ENCODE results near the gene ZNF350.
"Not testable (repeated sequence)": the region's sequence is repeated elsewhere in the genome, so short reads cannot be mapped to it uniquely, and the experiment has no call there.

Gene ZNF350

DNA sequence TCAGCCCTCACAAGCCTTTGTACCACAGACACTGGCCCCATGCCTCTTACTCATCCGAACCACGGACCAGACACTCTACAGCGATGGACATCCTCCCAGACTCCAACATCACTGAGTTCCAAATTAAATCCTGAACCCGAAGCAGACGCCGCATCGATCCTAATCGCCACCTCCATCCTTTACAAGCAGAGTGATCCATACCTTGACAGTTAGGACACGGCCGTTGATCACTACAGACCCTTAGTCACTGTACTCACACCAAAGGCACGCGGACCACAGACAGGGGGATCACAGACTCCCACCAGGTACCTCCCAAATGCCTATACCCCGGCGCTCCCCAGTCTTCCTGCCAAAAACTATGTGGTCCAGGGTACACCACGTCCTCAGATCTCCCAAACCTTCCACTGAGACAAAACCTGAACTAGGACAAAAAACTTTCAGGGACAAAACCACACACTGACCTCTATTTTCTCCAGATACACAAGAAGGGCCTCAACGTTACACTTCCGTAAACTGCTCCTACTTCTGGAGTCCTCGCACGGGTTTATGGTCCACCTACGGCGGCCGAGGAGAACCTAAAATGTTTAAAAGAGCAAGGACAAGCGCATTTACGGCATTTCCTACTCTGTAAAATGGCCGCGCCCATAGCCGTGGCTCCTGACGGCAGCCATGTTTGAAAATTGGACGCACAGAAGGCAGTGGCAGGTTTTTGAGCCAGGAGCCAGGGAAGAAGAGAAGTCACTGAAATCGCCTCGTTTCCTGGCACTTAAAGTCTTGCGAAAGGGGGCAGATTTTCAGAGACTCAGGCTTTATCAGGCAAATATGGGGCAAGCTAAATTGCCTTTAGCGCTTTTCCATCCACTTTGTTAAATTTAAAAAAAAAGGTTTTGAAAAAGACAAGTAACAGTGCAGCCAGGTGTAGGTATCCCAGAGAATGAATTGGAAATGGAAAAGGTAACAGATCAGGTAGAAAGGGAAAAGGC is at the start of gene ZNF350:
Gene ZNF350 (minus strand): TSS at position 532 of the 983 bp plus-strand sequence. CDS start 12,480 bp downstream, outside the sequence.
- DNase-seq, result peak; percentile 83

DNA sequence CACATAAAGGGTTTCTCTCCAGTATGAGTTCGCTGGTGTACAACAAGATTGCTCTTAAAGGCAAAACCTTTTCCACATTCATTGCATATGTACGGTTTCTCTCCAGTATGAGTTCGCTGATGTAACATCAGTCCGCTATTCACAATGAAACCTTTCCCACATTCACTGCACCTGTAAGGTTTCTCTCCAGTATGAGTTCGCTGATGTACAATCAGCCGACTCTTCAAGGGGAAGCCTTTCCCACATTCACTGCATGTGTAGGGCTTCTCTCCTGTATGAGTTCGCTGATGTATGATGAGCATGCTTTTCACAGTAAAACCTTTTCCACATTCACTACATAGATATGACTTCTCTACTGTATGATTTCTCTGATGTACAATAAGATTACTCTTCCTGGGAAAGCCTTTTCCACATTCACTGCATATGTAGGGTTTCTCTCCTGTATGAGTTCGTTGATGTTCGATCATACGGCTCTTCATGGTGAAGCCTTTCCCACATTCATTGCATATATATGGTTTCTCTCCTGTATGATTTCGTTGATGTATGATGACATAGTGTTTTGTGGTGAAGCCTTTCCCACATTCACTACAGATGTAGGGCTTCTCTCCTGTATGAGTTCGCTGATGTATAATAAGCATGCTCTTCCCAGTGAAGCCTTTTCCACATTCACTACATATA is 47.5 kb upstream of the ZNF350 start:
- DNase-seq, result no peak

DNA sequence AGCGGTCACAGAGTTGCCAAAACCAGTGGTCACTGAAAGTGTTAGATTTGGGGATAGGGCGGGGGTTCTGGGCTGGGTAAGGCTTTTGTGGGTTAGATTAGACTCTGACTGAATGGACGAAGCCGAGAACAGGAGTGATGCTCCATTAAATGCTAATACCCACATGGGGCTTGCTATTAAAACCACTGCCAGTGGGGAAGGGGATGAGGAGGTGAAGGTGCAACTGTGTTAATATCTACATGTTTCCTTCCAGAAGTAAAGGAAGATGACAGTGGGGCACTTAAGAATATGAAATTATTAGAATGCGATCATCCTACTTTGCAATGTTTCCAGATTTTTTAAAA is 42.1 kb upstream of the ZNF350 start:
- DNase-seq, result no peak

DNA sequence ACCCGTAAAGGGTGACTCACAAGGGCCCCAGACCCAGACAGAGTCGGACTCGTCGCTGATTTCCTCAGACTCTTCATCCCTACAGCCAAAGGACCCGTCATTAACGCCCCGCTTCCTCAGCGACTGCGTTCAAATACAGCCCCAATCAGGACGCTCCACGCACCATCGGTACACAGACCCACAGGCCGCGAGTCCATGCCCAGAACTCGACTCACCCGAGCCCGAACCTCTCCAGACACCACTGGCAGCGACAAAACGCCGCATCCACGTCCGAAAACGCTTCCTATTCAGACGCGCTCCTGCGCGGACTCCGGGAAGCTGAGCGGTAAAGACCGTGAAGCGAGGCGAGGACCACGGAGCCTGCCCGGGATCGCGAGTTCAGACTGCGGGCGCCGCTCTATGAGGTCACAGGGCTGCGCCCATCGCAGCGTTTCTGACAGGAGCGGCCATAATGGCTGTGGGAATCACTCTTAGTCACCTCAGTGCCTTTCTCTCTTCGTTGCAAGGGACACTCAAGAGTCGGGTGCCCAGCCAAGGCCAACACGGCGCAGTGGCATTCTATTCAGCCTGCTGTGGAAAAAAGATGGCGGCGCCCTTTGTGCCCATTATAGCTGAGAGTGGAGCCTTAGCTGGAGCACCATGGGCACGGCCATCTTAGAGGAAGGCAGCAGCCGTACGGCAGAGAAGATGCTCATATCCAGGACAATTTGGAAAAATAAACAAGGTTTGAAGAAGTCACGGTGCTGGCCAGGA is 41.6 kb upstream of the ZNF350 start, which contains the start of gene ZNF614:
Gene ZNF614 (minus strand): TSS at position 353 of the 753 bp plus-strand sequence. CDS start 2,634 bp downstream, outside the sequence.
- peak; percentile 84 for DNase-seq

DNA sequence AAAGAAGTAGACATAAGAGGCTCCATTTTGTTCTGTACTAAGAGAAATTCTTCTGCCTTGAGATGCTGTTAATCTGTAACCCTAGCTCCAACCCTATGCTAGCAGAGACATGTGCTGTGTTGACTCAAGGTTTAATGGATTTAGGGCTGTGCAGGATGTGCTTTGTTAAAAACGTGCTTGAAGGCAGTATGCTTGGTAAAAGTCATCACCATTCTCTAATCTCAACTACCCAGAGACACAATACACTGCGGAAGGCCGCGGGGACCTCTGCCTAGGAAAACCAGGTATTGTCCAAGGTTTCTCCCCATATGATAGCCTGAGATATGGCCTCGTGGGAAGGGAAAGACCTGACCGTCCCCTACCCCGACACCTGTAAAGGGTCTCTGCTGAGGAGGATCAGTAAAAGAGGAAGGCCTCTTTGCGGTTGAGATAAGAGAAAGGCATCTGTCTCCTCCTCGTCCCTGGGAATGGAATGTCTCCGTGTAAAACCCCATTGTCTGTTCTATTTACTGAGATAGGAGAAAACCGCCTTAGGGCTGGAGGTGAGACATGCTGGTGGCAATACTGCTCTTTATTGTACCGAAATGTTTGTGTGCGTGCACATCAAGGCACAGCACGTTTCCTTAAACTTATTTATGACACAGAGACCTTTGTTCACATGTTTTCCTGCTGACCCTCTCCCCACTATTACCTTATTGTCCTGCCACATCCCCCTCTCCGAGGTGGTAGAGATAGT is 39.8 kb upstream of the ZNF350 start:
- DNase-seq, result not testable (repeated sequence)

DNA sequence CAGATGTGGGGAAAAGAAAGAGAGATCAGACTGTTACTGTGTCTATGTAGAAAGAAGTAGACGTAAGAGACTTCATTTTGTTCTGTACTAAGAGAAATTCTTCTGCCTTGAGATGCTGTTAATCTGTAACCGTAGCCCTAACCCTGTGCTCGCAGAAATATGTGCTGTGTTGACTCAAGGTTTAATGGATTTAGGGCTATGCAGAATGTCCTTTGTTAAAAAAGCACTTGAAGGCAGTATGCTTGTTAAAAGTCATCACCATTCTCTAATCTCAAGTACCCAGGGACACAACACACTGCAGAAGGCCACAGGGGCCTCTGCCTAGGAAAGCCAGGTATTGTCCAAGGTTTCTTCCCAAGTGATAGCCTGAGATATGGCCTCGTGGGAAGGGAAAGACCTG is 37.8 kb upstream of the ZNF350 start:
- not testable (repeated sequence) for DNase-seq

DNA sequence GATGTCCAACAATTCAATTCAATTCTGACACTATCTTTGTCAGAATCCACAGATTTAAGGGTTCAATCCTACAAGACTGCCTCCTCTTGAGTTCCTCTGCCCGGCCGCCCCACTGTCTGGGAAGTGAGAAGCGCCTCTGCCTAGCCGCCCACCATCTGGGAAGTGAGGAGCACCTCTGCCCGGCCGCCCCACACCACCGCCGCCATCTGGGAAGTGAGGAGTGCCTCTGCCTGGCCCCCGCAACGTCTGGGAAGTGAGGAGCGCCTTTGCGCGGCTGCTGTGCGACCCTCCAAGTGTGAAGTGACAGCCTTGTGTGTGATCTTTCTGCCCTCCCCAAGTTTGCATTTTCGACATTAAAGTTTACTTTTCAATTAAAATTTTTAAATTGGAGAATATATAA is 35.6 kb upstream of the ZNF350 start:
- no peak for DNase-seq

DNA sequence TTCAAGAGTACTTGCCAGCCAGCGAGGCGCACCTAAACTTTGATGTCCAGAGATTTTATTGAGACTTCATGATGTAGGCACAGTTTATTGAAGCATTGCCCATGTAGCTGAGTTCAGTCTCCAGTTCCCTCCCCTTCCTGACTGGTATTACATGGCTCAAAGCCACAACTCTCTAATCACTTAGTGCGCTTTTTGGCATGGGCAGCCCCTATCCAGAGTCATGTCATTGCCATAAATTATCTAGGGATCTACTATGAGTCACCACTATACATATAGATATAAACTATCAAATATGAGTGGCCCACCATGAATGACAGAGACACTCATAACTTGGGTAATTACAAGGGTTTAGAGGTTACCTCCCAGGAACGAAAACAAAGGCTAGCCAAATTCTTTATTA is 33.9 kb upstream of the ZNF350 start:
- no peak for DNase-seq

DNA sequence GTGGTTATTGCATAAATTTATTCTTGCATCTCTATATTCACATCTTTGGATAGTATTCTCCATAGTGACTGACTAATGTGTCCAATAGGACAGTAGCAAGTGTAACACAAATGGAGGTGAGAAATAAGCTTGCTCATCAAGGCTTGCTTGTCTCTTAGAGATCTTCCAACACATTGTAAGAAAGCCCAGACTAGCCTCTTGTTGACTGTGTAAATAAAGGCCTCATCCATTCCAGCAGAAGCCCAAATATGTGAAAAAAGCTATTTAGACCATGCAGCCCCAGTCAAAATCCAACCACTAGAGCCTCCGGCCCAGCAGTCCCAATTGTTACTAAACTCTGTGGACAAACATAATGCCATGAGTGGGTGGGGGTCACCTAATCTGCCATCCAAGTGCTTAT is 24.0 kb upstream of the ZNF350 start:
- no peak for DNase-seq

DNA sequence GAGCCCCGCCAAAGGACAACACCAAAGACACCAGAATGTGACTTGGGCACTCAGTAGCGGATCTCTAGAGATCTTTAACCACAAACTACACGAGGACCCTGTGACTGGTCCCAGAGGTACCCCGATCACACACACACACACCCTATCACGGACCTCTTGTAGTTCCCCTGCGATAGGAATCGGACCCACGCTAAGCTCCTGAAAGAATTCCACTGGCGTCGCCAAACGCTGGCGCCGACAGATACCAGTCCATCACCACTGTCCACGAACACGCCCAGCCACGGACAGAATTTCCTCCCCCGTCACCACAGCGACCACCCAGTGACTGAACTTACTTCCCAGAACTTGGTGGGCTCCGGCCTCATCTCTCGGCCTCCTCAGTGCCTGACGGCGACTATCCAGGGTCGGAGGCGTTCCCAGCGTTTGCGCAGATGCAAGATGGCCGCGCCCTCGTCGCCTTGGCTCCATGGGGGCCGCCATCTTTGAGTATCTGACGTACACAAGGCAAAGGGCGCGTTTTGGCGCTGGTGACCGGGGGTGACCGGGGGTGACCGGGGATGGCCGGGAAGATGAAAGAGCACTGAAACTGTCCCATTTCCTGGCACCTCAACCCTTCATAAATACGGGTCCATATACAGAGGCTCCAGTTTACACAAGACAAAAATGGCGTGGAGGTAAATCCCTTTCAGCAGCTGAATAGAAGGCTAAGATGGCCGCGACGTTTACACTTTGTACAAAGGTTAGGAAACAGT is 21.3 kb upstream of the ZNF350 start, which contains the start of gene ZNF615:
Gene ZNF615 (minus strand): TSS at position 406 of the 752 bp plus-strand sequence. CDS start 4,500 bp downstream, outside the sequence.
- peak; percentile 82 for DNase-seq

DNA sequence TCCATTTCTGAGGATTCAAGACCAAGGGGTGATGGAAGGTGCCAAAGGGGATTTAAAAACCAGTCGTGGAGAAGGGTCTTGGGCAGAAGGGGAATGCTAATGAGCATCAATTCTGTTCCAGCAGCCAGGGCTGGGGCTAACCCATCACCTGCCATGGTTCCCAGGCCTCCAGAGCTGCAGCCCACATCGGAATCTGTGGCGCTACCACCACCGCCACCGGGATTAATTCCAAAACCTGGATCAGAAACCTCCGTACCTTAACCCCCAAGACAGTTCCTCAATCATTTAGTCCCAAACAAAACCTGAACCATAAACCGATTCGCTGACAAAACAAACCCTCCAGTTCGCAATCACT is 20.8 kb upstream of the ZNF350 start:
- no peak for DNase-seq

DNA sequence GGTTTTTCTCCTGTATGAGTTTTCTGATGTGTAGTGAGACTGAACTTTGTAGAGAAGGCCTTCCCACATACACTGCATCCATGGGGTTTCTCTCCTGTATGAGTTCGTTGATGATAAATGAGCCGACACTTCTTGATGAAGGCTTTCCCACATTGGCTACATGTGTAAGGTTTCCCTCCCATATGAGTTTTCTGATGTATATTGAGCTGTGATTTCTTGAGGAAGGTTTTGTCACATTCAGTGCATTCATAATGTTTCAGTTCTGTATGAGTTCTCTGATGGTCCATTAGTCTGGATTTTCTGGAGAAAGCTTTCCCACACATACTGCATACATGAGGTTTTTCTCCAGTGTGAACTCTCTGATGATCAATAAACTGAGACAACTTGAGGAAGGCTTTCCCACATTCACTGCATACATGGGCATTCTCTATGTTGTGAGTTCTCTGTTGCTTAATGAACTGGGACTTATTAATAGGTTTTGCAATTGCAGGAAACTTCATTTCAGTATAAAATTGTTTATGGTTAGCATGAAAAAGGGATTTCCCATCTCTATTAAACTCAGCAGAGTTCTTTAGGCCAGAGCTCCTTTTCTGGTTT is 7.5 kb upstream of the ZNF350 start:
- DNase-seq, result no peak

DNA sequence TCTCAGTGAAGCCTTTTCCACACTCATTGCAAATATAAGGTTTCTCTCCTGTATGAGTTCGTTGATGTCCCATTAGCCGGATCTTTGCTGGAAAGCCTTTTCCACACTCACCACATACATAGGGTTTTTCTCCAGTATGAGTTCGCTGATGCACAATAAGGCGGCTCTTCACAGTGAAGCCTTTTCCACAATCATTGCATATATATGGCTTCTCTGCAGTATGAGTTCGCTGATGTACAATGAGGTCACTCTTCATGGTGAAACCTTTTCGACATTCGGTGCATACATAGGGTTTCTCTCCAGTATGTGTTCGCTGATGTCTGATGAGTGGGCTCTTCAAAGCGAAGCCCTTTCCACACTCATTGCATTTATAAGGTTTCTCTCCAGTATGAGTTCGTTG is 6.8 kb upstream of the ZNF350 start:
- DNase-seq, result no peak

DNA sequence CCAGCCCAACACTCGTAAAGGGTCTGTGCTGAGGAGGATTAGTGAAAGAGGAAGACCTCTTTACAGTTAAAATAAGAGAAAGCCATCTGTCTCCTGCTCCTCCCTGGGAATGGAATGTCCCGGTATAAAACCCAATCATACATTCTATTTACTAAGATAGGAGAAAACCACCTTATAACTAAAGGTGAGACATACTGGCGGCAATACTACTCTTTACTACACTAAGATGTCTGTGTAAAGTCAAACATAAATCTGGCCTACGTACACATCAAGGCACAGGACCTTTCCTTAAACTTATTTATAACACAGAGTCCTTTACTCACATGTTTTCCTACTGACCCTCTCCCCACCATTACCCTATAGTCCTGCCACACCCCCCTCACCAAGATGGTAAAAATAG is 3.3 kb downstream of the ZNF350 start:
- DNase-seq, result no peak

DNA sequence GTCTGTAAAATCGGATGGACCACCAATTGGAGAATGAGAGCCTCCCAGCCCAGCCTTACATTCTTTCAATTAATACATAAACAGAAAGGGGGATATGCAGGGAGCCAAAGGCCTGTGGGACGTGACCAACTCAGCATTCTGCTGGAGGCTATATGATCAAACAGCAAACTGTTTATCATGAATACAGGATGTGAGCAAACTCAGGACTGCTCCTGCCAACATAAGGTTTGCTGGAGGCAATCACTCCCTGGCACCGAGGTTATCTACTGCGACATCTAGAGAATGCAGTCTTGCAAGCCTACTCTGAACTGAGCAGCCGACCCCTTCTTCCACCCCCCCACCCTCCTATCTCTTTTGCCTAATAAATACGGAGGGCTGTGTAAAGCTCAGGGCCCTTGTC is 5.7 kb downstream of the ZNF350 start:
- DNase-seq, result not testable (repeated sequence)

DNA sequence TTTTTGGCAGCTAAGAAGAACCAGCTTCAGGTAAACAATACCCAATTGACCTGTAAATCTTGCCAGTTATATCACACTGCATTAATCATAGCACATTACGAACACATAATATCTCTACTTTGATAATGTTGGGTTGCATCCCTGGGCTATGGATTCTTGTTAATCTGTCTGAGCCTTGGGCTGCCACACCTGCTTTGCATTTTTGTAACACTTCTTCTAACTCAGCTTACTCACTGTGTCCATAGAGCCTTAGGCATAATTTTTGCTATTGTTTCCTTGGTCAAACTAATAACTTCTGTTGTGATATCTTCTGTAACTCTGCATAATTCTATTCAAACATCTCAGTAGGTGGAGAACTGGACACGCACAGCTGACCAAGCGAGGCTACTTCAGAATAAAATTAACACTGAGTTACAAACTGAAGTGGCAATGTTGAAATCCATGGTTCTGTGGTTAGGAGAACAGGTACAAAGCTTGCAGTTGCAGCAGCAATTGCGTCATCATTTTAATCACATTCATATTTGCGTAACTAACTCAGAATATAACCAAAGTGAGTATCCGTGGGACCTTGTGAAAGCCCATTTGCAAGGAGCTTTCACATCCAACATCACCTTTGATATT is 6.4 kb downstream of the ZNF350 start:
- DNase-seq, result no peak

DNA sequence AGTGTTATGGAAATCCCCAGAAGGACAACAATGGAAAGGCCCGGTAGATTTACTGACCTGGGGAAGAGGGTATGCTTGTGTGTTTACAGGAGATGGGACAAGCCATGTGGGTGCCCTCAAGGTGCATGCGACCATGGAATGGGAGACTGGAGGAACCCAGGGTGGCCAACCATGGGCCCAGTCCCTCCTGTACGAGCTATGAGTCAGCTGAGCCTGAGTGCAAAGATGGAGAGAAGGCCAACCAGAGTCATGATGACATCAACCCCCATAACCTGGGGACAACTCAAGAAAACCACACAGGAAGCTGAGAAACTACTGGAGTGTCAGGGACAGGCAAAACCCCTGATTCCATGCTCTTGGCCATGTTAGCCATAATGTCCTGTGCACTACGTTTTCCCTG is 7.8 kb downstream of the ZNF350 start:
- DNase-seq, result no peak

DNA sequence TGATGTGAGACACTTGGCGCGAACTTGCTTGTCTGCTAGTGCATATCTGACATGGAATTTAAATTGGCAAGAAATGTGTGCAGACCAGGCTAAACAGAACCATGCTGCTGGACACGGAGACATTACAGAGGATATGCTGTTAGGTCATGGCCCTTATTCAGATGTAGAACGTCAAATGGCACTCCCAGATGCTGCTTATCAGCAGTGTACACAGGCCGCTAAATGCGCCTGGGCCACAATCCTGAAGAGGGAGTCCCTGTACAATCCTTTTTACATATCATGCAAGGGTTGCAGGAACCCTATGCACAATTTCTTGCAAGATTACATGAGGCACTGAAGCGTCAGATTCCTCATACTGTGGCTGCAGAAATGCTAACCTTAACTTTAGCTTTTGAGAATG is 9.3 kb downstream of the ZNF350 start:
- DNase-seq, result no peak

DNA sequence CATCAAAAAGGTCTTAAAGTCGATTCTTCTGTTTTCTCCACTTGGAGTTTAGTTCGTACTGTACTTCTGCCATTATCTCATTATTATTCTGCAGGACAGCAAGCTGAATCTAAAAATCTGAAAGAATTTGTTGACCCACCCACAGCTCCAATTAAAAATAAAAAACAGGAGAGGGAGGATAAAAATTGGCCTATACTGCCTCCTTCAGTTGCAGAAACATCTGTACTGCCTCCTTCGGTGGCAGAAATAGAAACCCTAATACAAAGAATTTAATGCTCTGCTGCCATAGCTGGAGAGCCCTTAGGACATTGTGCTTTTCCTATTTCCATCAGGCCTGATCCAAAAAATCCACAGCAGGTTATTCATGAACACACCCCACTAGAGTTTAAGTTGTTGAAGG is 9.8 kb downstream of the ZNF350 start:
- no peak for DNase-seq

DNA sequence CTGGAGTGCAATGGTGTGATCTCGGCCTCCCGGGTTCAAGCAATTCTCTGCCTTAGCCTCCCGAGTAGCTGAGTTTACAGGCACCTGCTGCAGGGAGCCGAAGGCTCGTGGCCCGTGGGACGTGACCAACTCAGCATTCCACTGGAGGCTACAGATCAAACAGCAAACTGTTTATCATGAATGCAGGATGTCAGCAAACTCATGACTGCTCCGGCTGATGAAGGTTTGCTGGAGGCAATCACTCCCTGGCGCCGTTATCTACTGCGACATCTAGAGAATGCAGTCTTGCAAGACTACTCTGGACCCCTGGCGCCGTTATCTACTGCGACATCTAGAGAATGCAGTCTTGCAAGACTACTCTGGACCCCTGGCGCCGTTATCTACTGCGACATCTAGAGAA is 10.9 kb downstream of the ZNF350 start:
- not testable (repeated sequence) for DNase-seq

DNA sequence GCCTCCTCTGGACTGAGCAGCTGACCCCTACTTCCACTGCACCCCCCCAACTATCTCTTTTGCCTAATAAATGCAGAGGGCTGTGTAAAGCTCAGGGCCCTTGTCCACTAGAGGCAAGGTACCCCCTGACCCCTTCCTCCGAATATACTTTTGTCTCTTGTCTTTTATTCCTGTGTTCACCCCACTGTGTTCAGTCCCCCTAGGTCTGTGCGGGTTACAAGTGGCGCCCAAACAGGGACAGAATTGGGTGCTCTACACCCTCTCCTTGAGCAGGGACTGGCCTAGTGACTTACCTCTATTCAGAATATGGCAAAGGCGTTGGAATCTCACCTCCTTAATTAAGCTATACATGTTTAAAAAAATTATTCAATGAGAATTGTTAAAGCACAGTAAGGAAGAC is 15.0 kb downstream of the ZNF350 start:
- peak; percentile 1 for DNase-seq
